Measurements from ENCODE around the gene SLC15A2. TPM values are rescaled to one million over a fixed set of nuclear protein-coding genes. Genes with fewer than 3 reads are reported as not detected.

SLC15A2 gene
- total RNA-seq, 1 experiment from 2014 or later, result 33.3 TPM

GRCh38 chr3:121989943-121990342 is 95.7 kb downstream of the SLC15A2 start:
- Histone ChIP-seq H3K4me1 (ENCODE audit: insufficient read depth, low read length, poor library complexity, severe bottlenecking) (no peaks in the 10 kb centered on the region), H3K9me3 (ENCODE audit: low read depth, low read length, poor library complexity, severe bottlenecking) (no peaks in the 10 kb centered on the region), H3K4me3 (ENCODE audit: low read depth, low read length, poor library complexity, severe bottlenecking) (no peak overlapping the region), H3K27ac (ENCODE audit: low read depth, low read length, poor library complexity, severe bottlenecking) (no peak overlapping the region), H3K36me3 (ENCODE audit: insufficient read depth, low read length, poor library complexity, severe bottlenecking) (no peaks in the 10 kb centered on the region), H3K27me3 (replicated peaks; ENCODE audit: insufficient read depth, low read depth, low read length, poor library complexity) (no peaks in the 10 kb centered on the region)
- no peak for DNase-seq (ENCODE audit: low spot score)
- TF ChIP-seq CTCF (conservative IDR thresholded peaks at IDR 0.05; ENCODE audit: low read depth, low read length) (no peak), EZH2 (IDR thresholded peaks at IDR 0.05; ENCODE audit: borderline replicate concordance, low read depth, low read length, poor library complexity, severe bottlenecking) (no peak)
- ChIA-PET CTCF (interaction anchor here (0.6 kb wide), 1 partner anchor 268 kb away, joined by 10 read pairs; no protein-coding TSS in a partner anchor), POLR2A (ENCODE audit: low non-redundant PET) (no interaction called here)
- no TSS peak for BruUV-seq (replicated peaks)
- intact Hi-C loops (cut with micrococcal nuclease; ENCODE audit: unreplicated experiment), result no loop called here

DNA sequence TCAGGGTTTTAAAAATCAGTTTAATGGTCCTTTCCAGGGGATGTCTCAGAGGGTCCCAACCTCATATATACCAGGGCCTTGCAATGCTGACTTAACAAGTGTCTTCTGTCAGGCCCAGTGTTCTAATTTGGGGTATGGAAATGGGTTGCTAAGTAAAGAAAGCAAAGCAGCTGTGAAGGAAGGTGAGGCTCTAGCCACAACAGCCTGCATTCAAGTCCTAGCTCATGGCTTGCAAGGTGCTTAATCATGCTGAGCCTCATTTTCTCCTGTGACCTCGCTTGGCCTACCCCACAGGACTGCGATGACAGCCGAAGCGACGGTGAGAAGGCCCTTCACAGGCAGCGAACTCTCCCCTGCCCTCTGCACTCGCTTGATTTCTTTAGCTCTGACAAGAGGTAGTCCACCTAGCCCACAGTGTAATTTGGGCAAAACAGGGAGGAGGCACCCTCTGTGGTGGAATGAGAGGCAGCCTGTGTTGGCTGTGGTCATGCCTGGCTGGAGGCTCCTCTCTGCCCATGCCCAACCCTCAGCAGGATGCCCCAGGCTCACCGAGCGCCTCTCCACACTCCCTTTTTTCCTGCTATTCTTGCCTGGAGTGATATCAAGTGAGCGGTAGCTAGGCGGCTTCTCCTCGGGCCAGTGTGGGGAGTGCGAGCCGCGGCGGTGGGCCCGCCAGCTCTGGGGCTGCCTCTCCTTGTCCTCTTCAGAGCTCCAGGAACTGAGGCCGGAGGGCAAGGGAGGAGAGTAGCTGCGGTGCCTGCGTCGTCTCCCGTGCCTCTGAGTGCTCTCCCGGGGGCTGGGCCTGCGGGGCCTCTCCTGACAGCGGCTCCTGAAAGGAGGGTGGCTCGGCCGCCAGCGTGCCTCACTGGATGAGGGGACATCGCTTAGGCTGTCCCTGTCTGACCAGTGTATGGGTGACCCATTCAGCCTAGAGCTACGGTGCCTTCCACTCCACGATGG is 98.7 kb downstream of the SLC15A2 start:
- Histone ChIP-seq H3K4me3 (ENCODE audit: low read depth, low read length, poor library complexity, severe bottlenecking) (no peak overlapping the region), H3K27ac (ENCODE audit: low read depth, low read length, poor library complexity, severe bottlenecking) (no peak overlapping the region), H3K36me3 (ENCODE audit: insufficient read depth, low read length, poor library complexity, severe bottlenecking) (no peaks in the 10 kb centered on the region), H3K9me3 (ENCODE audit: low read depth, low read length, poor library complexity, severe bottlenecking) (no peaks in the 10 kb centered on the region), H3K27me3 (replicated peaks; ENCODE audit: insufficient read depth, low read depth, low read length, poor library complexity) (no peaks in the 10 kb centered on the region), H3K4me1 (ENCODE audit: insufficient read depth, low read length, poor library complexity, severe bottlenecking) (no peaks in the 10 kb centered on the region)
- TF ChIP-seq EZH2 (IDR thresholded peaks at IDR 0.05; ENCODE audit: borderline replicate concordance, low read depth, low read length, poor library complexity, severe bottlenecking) (no peak), CTCF (conservative IDR thresholded peaks at IDR 0.05; ENCODE audit: low read depth, low read length) (no peak)
- ChIA-PET POLR2A (ENCODE audit: low non-redundant PET) (no interaction called here), CTCF (no interaction called here)
- intact Hi-C loops (cut with micrococcal nuclease; ENCODE audit: unreplicated experiment), result no loop called here
- BruUV-seq (replicated peaks), result no TSS peak
- no peak for DNase-seq (ENCODE audit: low spot score)

Other genes starting within 250 kb of the SLC15A2 start
- gene HCLS1, start 233.5 kb upstream of the SLC15A2 start, total RNA-seq (2021), result 92.4 and 96.9 TPM in 2 replicates
- 19.9 and 28.4 TPM in 2 replicates for gene GOLGB1, start 144.7 kb upstream of the SLC15A2 start, total RNA-seq (2021)
- 44.0 and 49.5 TPM in 2 replicates for gene IQCB1, start 59.3 kb upstream of the SLC15A2 start, total RNA-seq (2021)
- gene EAF2, start 59.2 kb upstream of the SLC15A2 start, total RNA-seq (2021), result 12.4 and 13.1 TPM in 2 replicates
- gene ILDR1, start 127.8 kb downstream of the SLC15A2 start, total RNA-seq (2021), result not detected in 2 replicates
- gene CD86, start 161.0 kb downstream of the SLC15A2 start, total RNA-seq (2021), result not detected in 2 replicates

All from A673 (cell line).